ENCODE results near the gene CYP2R1.
A peak's percentile ranks its signal among the peaks of the same experiment; 100 is the strongest.
"Not testable (repeated sequence)": the region's sequence is repeated elsewhere in the genome, so short reads cannot be mapped to it uniquely, and the experiment has no call there.

Gene CYP2R1

GRCh38 chr11:14891143-14892035 is 642 bp downstream of the CYP2R1 start:
- TF ChIP-seq MYC (IDR thresholded peaks at IDR 0.05; ENCODE audit: low read depth, low read length), result peak; percentile 58; the same call in 1 of the 2 replicates
- TF ChIP-seq, protein P1, sequence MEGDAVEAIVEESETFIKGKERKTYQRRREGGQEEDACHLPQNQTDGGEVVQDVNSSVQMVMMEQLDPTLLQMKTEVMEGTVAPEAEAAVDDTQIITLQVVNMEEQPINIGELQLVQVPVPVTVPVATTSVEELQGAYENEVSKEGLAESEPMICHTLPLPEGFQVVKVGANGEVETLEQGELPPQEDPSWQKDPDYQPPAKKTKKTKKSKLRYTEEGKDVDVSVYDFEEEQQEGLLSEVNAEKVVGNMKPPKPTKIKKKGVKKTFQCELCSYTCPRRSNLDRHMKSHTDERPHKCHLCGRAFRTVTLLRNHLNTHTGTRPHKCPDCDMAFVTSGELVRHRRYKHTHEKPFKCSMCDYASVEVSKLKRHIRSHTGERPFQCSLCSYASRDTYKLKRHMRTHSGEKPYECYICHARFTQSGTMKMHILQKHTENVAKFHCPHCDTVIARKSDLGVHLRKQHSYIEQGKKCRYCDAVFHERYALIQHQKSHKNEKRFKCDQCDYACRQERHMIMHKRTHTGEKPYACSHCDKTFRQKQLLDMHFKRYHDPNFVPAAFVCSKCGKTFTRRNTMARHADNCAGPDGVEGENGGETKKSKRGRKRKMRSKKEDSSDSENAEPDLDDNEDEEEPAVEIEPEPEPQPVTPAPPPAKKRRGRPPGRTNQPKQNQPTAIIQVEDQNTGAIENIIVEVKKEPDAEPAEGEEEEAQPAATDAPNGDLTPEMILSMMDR (IDR thresholded peaks at IDR 0.05; ENCODE audit: low read depth, low read length), result no peak
- TF ChIP-seq, protein P2, sequence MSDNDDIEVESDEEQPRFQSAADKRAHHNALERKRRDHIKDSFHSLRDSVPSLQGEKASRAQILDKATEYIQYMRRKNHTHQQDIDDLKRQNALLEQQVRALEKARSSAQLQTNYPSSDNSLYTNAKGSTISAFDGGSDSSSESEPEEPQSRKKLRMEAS (IDR thresholded peaks at IDR 0.05; ENCODE audit: low read depth, low read length), result peak; percentile 88
- peak; percentile 92 for TF ChIP-seq POLR2A (IDR thresholded peaks at IDR 0.05; ENCODE audit: extremely low read depth, insufficient read length)
- peak; percentile 93 for DNase-seq (ENCODE audit: low read depth)
- H3K4me3 ChIP-seq (ENCODE audit: low read depth, low read length), result peak overlapping the region; percentile 82

- TF ChIP-seq, protein P1 (IDR thresholded peaks at IDR 0.05; ENCODE audit: low read depth, low read length), result no peak
- no peak for TF ChIP-seq MYC (IDR thresholded peaks at IDR 0.05; ENCODE audit: low read depth, low read length)
- TF ChIP-seq, protein P2 (IDR thresholded peaks at IDR 0.05; ENCODE audit: low read depth, low read length), result no peak
- TF ChIP-seq POLR2A (IDR thresholded peaks at IDR 0.05; ENCODE audit: extremely low read depth, insufficient read length), result no peak
These were observed 5.5 kb downstream of the CYP2R1 start for GRCh38 chr11:14886513-14886912.

GRCh38 chr11:14884667-14885273 is 7.3 kb downstream of the CYP2R1 start:
- no peak overlapping the region for H3K4me3 ChIP-seq (ENCODE audit: low read depth, low read length)
- DNase-seq (ENCODE audit: low read depth), result no peak
- TF ChIP-seq POLR2A (IDR thresholded peaks at IDR 0.05; ENCODE audit: extremely low read depth, insufficient read length), result no peak
- no peak for TF ChIP-seq MYC (IDR thresholded peaks at IDR 0.05; ENCODE audit: low read depth, low read length)
- TF ChIP-seq, protein P1 (IDR thresholded peaks at IDR 0.05; ENCODE audit: low read depth, low read length), result no peak
- TF ChIP-seq, protein P2 (IDR thresholded peaks at IDR 0.05; ENCODE audit: low read depth, low read length), result no peak

More at GRCh38 chr11:14886513-14886912, 5.5 kb downstream of the CYP2R1 start:
- no peak overlapping the region for H3K4me3 ChIP-seq (ENCODE audit: low read depth, low read length)
- no peak for DNase-seq (ENCODE audit: low read depth)

DNA sequence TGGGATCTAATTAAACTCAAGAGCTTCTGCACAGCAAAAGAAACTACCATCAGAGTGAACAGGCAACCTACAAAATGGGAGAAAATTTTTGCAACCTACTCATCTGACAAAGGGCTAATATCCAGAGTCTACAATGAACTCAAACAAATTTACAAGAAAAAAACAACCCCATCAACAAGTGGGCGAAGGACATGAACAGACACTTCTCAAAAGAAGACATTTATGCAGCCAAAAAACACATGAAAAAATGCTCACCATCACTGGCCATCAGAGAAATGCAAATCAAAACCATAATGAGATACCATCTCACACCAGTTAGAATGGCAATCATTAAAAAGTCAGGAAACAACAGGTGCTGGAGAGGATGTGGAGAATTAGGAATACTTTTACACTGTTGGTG is 8.3 kb downstream of the CYP2R1 start:
- not testable (repeated sequence) for H3K4me3 ChIP-seq (ENCODE audit: low read depth, low read length); DNase-seq (ENCODE audit: low read depth)

- DNase-seq (ENCODE audit: low read depth), result no peak
- TF ChIP-seq, protein P2 (IDR thresholded peaks at IDR 0.05; ENCODE audit: low read depth, low read length), result no peak
- TF ChIP-seq, protein P1 (IDR thresholded peaks at IDR 0.05; ENCODE audit: low read depth, low read length), result no peak
- TF ChIP-seq POLR2A (IDR thresholded peaks at IDR 0.05; ENCODE audit: extremely low read depth, insufficient read length) (no peak), MYC (IDR thresholded peaks at IDR 0.05; ENCODE audit: low read depth, low read length) (no peak)
- H3K4me3 ChIP-seq (ENCODE audit: low read depth, low read length), result no peak overlapping the region
These were observed 9.8 kb downstream of the CYP2R1 start for GRCh38 chr11:14882196-14882595.

DNA sequence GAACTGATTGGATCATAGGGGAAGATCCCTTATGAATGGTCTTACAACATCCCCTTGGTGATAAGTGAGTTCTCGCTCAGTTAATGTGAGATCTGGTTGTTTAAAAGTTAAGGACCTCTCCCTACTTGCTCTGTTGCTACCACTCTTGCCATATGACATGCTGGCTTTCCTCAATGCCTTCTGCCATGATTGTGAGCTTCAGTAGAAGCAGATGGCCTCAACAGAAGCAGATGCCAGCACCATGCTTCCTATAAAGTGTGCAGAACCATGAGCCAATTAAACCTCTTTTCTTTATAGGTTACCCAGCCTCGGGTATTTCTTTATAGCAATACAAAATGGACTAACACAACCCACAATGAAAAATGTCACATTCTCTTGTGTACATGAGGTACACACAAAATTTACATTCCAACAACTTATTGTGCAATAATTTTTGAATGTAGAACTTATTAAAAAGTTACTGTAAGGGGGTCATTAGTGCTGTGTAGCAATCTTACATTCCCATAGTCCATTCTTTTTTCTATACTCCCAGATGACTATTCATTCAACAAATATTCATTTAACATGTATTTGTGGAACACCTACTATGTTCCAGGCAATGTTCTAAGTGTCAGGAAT is 10.3 kb downstream of the CYP2R1 start:
- H3K4me3 ChIP-seq (ENCODE audit: low read depth, low read length), result no peak overlapping the region
- TF ChIP-seq POLR2A (IDR thresholded peaks at IDR 0.05; ENCODE audit: extremely low read depth, insufficient read length) (no peak), MYC (IDR thresholded peaks at IDR 0.05; ENCODE audit: low read depth, low read length) (no peak)
- TF ChIP-seq, protein P2 (IDR thresholded peaks at IDR 0.05; ENCODE audit: low read depth, low read length), result no peak
- TF ChIP-seq, protein P1 (IDR thresholded peaks at IDR 0.05; ENCODE audit: low read depth, low read length), result no peak
- no peak for DNase-seq (ENCODE audit: low read depth)
